Body of pancreas (tissue), 4 donors: Measurements from ENCODE around the gene PYGM.

Experiments used
- POLR2A ChIP-seq, 3 donors: fragments of 450-650 bp; IDR thresholded peaks; one replicate each; pipeline ENCODE4 v1.6.1; 2016; ENCODE audit warnings: antibody characterized with exemption in 3 of 3, mild to moderate bottlenecking in 2 of 3
- TF ChIP-seq, protein P1 (sequence below), 7 experiments: fragments of 450-650 bp in 4 of 7; fragments of 200-600 bp in 3 of 7; sonication (generic) in 3 of 7; IDR thresholded peaks; one replicate each; pipeline ENCODE4 v1.5.1; 2016 to 2019; ENCODE audit warnings: antibody characterized with exemption in 7 of 7

DNA sequence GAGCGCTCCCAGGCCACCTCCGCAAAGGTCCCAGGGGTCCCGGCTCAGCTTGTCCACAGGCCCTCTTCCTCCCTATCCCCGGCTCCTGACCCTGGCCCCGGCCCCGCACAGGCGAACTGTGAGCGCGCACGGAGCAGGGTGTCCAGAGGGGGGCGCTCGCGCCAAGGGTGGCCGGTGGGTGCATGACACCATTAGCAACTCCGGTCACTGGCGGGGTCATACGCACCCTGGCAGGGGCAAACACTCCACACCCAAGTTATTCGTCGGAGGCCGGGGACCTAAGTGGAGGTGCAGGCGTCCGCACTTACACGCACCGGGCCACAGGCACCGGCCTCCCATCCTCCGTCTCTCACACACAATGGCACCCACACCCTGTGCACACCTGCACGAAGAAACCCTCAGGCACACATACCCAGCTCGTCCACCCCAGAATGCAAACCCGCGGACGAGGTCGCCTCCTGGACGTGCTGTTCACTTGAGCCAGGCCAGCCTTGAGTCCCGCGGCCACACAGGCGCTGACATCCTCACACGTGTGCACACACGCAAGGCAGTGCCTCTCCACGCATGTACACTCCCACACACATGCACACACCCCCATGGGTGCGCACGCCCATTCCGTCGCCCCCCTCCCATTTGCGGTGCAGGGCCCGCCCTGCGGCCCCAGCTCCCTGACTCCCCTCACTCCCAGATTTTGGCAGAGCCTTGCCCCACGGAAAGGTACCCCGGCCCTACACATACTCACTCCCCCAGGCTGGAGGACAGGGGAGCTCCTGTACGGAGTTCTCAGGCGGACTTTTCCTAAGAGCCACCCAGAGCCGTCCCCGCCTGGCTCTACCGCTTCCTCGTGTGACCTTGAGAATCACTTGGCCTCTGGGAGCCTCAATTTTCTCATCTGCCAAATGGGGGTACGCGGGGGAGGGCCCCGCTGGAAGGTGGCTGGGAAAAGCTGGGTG lies 15.9 kb downstream of the PYGM start, which contains the start of gene RASGRP2:
- TF ChIP-seq, protein P1, sequence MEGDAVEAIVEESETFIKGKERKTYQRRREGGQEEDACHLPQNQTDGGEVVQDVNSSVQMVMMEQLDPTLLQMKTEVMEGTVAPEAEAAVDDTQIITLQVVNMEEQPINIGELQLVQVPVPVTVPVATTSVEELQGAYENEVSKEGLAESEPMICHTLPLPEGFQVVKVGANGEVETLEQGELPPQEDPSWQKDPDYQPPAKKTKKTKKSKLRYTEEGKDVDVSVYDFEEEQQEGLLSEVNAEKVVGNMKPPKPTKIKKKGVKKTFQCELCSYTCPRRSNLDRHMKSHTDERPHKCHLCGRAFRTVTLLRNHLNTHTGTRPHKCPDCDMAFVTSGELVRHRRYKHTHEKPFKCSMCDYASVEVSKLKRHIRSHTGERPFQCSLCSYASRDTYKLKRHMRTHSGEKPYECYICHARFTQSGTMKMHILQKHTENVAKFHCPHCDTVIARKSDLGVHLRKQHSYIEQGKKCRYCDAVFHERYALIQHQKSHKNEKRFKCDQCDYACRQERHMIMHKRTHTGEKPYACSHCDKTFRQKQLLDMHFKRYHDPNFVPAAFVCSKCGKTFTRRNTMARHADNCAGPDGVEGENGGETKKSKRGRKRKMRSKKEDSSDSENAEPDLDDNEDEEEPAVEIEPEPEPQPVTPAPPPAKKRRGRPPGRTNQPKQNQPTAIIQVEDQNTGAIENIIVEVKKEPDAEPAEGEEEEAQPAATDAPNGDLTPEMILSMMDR (IDR thresholded peaks at IDR 0.05) = peak in 6 of 7 experiments; percentile 30 to 51 (median 46)
- TF ChIP-seq POLR2A (IDR thresholded peaks at IDR 0.05) = no peak
